Measurements from ENCODE around the gene WDHD1. TPM values are rescaled to one million over a fixed set of nuclear protein-coding genes. Genes with fewer than 3 reads are reported as not detected.
A peak's percentile ranks its signal among the peaks of the same experiment; 100 is the strongest.
"Not testable (repeated sequence)": the region's sequence is repeated elsewhere in the genome, so short reads cannot be mapped to it uniquely, and the experiment has no call there.

Gene WDHD1, protein sequence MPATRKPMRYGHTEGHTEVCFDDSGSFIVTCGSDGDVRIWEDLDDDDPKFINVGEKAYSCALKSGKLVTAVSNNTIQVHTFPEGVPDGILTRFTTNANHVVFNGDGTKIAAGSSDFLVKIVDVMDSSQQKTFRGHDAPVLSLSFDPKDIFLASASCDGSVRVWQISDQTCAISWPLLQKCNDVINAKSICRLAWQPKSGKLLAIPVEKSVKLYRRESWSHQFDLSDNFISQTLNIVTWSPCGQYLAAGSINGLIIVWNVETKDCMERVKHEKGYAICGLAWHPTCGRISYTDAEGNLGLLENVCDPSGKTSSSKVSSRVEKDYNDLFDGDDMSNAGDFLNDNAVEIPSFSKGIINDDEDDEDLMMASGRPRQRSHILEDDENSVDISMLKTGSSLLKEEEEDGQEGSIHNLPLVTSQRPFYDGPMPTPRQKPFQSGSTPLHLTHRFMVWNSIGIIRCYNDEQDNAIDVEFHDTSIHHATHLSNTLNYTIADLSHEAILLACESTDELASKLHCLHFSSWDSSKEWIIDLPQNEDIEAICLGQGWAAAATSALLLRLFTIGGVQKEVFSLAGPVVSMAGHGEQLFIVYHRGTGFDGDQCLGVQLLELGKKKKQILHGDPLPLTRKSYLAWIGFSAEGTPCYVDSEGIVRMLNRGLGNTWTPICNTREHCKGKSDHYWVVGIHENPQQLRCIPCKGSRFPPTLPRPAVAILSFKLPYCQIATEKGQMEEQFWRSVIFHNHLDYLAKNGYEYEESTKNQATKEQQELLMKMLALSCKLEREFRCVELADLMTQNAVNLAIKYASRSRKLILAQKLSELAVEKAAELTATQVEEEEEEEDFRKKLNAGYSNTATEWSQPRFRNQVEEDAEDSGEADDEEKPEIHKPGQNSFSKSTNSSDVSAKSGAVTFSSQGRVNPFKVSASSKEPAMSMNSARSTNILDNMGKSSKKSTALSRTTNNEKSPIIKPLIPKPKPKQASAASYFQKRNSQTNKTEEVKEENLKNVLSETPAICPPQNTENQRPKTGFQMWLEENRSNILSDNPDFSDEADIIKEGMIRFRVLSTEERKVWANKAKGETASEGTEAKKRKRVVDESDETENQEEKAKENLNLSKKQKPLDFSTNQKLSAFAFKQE
- 6.6 TPM for total RNA-seq

DNA sequence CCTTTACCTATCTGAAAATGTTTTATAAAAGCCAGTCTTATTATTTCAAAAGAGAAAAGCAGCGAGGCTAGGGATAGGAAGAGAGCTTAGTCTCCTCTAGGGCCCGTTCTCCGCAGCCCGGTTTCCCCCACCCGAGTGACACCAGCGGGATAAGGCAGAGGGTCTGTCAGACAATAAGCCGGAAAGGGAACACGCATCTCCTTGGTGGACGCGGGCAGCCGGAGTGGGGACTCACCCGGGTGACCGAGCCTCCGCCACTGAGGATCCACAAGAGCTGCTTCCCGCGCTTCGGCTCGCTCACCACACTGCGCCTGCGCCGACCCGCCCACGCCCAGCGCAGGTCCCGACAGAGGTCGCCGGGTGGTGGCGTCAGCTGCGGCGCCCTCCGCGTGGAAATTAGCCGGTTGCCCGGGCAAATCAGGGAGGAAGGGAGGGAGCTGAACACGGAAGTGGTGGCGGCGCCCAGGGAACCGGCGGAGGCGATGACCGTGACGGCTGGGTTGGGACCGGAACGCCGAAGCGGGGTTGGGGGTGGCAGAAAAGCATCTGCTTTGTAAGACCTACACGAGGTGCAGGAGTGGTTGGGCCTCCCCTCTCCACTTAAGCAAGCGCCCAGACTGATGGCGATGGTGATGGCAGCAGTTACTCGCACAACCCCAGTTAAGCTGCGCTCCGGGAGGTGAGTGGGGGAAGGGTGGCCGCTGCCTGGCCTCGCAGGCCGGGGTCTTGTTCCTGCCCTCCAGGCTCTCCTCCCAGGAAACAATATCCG lies at the start of gene WDHD1, which contains the start of gene SOCS4:
Gene WDHD1, minus strand, starts transcription at position 307 of the 769 bp plus-strand sequence. CDS start 312 bp downstream, outside the sequence.
Gene SOCS4, plus strand, starts transcription at position 444 of the 769 bp plus-strand sequence. CDS start 15,806 bp downstream, outside the sequence.
- DNase-seq (ENCODE audit: low spot score): peak; percentile 94

DNA sequence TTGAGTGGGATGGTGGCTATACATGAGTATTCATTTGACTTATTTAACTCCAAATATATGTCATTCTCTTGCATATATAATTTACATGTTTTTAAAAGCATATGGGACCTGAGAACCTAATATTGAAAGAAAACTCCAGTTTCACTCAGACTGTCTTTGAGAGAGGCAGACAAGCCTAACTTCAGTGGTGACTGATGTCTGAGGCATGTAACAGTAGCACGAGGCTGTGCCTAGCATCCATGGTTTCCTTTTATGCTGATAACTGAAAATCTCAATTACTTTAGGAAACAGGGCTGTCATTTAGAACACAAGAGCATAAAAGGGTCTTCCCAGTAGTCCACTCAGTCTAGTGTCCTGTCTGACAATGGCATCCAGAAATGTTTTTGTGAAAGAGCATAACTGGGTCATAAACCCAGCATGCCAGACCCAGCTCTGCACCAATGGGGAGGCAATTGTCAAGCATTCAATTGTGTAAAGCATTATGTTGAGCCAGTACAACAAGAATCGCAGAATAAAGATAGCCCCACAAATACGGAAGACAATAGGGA lies 48.8 kb upstream of the WDHD1 start:
- no peak for DNase-seq (ENCODE audit: low spot score)

DNA sequence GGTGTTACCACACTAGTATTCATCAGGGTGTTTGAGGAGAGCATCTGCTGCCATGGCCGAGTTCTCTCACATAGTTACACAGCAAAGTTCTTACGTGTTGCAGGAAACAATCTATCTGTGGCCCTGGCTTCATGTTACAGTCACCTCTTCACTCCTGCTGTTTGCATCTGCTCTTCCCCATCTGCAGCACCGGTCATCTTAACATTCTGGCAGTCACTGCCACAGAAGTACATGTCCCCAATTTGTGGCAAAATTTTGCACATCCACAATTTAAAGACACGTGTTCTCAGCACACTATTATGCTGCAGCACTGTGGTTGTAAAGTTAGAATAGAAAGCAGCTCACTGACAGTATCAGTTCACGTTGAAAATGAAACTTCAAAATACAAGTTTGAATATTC lies 47.8 kb upstream of the WDHD1 start:
- no peak for DNase-seq (ENCODE audit: low spot score)

DNA sequence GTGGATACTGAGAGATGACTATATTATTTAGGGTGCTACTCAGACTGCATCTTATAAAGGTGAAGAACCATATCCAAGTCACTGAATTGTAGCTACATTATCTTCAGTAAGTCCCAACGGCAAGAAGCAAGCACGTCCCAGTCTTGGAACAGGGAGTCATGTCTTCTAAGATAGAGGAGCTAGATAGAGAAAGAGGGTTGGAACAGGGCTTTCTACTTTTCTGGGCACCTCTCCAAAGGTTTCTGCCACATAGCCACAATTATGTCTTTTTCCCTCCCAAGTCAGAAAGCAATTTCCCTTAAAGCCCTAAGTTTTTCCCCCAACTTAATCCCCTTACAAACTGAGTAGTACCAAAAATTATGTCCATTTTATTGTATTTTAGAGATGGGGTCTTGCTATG lies 47.0 kb upstream of the WDHD1 start:
- DNase-seq (ENCODE audit: low spot score): no peak

DNA sequence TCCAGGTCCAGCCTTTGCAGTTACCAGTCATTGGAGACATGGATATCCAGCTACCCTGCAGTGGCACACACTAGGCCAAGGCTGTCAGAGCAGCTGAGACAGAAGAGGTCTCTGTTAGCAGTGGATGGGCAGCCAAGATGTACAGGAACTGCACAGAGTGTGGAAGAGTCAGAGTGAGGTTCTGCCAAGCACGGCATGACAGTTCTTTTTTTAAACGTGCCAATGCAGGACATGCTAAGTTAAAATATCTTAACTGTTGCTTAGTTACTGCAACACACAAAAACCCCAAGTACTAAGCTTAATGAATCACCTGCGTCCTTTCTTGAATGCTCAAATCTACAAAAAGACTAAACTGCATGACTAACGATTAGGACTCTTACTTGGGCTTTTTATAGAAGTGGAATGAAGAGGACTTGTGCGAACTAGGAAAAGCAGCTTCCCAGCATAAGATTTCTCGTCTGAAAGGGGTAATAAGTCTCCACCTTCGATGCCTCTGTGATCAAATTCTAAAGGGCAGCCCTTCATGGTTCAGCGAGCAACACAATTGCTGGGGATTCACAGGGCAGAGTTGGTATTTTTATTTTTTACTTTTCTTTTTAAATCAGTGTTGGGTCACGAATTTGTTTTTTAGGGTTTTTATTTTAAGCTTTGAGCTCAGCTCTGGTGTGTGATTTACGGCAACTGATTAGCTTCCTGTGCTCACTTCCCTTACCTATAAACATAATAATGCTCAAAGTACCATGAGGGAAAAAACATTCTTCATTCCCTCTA lies 45.2 kb upstream of the WDHD1 start:
- no peak for DNase-seq (ENCODE audit: low spot score)

DNA sequence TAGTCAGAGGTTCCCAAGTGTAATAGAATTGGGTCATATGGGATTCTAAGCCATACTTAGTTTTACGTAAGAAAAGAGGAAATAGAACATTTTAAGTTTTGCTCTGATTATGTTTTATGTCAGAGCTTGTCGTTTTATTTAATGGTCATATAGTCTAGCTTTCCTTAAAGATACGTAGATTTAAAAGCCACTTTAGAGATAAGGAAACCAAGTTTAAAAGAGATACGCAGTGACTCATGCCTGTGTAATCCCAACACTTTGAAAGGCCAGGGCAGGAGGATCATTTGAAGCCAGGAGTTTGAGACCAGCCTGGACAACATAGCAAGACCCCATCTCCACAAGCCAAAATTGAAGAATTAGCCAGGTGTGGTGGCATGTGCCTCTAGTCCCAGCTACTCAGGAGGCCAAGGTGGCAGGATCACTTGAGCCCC lies 44.1 kb upstream of the WDHD1 start:
- no peak for DNase-seq (ENCODE audit: low spot score)

DNA sequence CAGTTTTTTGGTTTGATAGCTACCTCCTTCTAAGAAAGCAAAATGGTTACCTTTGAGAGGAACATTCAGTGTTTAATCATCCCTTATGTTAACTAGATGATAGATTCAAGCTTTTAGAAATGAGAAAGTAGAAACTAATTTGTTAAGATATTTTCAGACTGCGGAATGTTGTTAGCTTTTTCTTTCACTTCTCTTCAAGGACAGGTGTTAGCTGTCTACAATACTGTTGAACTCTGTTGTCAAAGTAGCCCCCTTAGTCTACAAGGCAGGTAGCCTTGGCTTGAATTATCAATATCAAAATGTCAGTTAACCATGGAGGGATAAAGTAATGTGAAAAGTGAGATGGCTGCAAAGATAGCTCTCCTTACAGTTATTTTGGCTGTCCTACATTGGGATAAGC lies 39.3 kb upstream of the WDHD1 start:
- DNase-seq (ENCODE audit: low spot score): no peak

DNA sequence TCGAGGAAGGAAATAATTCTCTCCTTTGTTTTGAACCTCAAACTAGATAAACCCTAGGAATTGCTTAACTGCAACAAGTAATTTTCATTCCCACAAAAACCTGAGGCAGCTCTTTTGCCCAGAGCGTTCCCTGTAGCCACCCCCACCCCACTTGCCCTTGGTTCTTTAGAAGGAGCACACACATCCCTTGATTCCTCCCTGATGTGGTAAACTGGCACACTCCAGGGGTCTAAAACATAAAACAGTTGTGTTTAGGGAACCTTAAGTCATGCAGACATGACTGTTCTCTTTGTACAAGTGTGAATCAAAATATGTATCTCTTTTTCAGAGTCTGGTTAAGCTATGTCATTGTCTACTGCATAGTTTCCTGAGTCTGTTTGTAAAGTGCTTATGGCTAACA lies 38.5 kb upstream of the WDHD1 start:
- DNase-seq (ENCODE audit: low spot score): no peak

DNA sequence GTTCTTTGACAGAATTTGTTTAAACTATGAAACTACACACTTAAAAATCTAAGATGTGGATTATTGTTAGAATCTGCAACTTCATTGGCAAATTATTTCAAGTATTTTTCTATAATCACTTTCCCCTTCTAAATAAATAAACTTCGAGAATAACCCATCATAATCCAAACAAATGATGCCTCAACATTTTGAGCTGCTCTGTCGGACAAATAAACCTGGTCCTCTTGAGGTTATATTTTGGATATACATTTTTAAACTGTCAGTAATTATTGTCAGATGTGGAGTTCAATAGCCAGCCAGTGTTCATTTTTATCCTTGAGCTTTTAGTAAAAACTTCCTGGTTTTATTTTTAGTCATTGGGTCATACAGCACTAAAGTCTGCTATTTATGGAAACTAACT lies 38.0 kb upstream of the WDHD1 start:
- DNase-seq (ENCODE audit: low spot score): not testable (repeated sequence)

DNA sequence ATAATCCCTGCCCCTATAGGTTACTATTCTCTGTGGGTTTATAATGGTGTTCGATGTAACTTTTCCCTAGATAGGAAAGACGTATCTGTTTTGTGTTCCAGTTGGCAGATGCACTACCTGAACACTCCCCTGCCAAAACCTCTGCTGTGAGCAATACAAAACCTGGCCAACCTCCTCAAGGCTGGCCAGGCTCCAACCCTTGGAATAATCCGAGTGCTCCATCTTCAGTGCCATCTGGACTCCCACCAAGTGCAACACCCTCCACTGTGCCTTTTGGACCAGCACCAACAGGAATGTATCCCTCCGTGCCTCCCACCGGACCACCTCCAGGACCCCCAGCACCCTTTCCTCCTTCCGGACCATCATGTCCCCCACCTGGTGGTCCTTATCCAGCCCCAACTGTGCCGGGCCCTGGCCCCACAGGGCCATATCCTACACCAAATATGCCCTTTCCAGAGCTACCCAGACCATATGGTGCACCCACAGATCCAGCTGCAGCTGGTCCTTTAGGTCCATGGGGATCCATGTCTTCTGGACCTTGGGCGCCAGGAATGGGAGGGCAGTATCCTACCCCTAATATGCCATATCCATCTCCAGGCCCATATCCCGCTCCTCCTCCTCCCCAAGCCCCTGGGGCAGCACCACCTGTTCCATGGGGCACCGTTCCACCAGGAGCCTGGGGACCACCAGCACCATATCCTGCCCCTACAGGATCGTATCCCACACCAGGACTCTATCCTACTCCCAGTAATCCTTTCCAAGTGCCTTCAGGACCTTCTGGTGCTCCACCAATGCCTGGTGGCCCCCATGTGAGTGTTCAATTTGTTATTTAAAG lies 35.8 kb upstream of the WDHD1 start:
- no peak for DNase-seq (ENCODE audit: low spot score)

DNA sequence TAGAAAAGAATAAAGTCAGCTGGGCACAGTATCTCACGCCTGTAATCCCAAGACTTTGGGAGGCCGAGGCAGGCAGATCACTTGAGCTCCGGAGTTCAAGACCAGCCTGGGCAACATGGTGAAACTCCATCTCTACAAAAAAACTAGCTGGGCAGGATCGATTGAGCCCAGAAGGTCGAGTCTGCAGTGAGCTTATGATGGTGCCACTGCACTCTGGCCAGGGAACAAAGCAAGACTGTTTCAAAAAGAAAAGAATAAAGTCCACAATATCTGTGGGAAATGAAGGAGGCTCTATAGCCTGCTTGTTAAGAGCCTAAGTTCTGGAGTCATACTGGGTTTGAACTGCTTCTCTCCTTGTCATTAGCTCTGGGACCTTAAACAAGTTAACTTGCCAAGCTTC lies 32.4 kb upstream of the WDHD1 start:
- no peak for DNase-seq (ENCODE audit: low spot score)

DNA sequence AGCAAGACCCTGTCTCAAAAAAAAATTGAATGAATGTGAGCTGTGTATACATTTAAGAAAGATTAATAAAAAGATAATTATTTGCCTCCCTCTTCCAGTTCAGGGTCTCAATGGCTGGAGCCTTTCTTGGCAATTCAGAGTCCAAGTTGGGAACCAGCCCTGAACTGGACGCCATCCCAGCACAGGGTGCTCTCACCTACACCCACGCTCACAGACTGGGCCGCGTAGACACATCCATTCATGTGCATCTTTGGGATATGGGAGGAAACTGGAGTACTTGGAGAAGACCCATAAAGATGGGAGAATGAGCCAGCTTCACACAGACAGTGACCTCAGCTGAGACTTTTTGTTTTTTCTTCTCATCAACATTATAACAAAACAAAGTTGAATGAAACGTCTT lies 31.0 kb upstream of the WDHD1 start:
- DNase-seq (ENCODE audit: low spot score): no peak

DNA sequence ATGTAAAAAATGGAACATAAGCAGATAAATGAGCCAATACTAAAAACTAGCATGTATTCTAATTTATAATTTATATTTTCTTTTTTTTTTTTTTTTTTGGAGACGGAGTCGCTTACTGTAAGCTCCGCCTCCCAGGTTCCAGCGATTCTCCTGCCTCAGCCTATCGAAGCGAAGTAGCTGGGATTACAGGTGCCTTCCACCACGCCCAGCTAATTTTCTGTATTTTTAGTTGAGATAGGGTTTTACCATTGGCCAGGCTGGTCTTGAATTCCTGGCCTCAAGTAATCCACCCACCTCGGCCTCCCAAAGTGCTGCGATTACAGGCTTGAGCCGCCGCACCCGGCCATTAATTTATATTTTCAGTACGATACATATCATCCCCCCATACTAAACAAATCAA lies 27.2 kb upstream of the WDHD1 start:
- no peak for DNase-seq (ENCODE audit: low spot score)

DNA sequence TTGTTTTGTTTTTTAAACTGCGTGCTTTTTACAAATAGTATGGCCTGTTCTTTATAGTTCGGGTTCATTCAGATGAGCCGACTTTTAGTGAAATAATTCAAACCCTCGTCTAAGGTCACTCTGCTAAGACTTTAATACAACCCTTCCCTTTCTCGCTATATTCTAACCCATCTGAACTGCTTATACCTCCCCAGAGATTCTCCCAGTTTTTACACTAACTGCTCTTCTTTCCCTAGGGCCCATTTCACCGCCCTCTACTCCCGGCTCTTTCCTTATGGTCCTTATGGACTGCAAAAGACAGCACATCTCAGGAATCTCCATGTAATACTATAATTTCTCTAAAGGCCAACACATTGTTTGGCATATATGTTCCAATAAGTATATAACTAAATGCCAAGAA lies 26.6 kb upstream of the WDHD1 start:
- DNase-seq (ENCODE audit: low spot score): no peak

DNA sequence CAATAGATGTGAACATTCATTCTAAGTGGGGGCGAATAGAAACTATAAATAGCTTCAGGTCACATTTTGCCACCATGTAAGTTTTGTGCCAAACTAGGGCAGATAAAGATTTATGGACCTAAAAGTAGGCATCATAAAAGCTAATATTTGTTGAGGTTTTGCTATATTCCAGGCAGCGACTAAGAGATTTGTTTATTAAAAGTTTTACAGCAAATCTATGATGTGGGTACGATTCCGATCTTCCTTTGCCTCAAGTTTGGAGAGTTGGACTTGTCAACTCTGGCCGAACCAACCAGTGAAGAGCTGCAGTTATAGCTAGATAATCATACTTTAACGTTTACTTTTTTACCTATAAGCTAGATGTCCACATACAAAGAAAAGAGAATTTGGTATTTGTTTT lies 26.1 kb upstream of the WDHD1 start:
- DNase-seq (ENCODE audit: low spot score): no peak

DNA sequence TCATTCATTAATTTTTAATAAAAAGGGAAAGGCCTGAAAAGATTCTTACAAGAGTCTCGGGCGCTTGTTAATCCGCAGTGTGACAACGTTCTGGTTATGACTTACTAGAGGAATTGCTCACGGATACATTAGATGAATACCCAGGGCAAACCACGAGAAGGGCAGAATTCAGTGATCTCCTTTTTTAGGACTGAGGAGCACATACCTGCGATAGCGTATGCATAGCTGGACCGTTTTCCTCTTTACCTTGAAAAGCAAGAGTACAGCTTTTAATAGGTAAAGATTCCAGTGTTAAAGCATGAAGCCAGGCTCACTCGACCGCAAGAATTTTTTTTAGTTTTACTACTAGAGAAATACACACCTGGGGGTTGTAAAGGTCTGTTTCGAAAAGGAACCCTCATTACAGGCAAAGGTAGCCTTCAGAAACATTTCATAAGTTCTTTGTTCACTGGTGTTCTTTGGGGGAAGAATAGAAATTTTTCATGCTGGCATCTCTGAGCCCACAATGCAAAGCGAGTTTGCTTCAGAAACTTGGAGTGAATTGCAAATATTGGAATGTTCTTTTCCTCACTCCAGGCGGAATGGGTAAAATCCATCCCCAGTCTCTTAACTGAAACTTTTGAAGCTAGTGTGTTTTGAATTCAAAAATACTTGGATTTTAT lies 25.5 kb upstream of the WDHD1 start:
- no peak for DNase-seq (ENCODE audit: low spot score)

DNA sequence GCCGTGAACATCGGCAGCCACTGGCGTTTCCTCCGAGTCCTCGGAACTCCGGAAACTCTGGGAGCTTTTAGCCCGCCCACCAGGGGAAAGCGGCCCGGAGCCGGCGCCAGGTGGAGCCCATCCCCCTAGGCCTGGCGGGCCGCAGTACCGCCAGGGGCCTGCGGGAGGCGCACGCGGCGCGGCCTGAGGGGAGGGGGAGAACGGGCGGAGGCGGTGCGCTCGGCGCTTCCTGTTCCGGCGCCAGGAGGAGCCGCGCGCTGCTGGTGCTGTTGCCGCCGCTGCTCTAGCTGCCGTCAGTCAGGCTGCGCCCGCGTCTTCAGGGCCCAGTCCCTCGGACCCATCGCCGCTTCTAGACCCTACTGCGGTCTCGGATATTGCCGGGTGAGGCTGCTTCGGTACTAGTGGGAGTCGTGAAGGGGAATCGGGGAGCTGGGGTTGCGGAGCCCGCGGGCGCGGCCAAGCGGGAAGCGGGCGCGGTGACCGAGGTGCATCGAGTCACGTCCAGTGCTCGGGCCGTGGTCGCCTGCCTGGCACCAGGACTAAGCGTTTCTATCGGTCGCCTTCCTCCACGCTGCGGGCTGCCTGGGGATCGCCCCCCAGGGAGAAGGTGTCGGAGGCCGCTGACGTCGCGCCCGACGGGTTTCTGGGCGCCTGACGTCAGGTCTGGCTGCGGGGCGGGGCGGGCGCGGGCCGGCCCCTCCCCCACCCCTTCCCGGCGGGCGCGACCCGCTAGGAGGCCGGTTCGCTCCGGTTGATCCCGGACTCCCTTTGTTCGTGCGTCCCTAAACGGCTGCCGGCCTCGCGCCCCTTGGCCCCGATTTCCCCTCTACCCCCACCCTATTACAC lies 24.7 kb upstream of the WDHD1 start, which contains the start of gene MAPK1IP1L:
Gene MAPK1IP1L, plus strand, starts transcription at position 225 of the 846 bp plus-strand sequence. CDS start 10,037 bp downstream, outside the sequence.
- DNase-seq (ENCODE audit: low spot score): peak; percentile 94

DNA sequence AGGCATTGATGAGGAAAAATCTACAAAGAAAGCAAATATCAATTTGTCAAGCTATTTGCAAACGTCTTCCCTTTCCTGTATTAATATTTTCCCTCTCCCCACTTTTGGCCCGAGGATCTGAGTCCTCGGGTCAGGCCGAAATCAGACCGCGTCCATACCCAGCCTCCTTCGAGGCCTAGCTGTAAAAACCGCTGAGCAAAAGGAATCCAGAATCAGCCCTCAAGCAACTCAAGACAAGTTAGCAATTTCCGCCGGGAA lies 24.2 kb upstream of the WDHD1 start:
- no peak for DNase-seq (ENCODE audit: low spot score)

Measured in ureter (tissue), 1 donor.